Erythroblast (primary cell): Measurements from ENCODE around the gene TMIE.

Experiments used
- DNase-seq, 2 experiments: peaks; one replicate each; lab custom pipeline; 2025; lab: John Stamatoyannopoulos, UW
- GATA1 ChIP-seq: IDR thresholded peaks from 2 replicates; pipeline ENCODE4 v1.6.1; 2011; ENCODE audit warnings: low read depth, mild to moderate bottlenecking, control low read depth, low read length, moderate library complexity
- POLR2A ChIP-seq: IDR thresholded peaks from 2 replicates; pipeline ENCODE4 v1.6.1; 2011; ENCODE audit warnings: mild to moderate bottlenecking, low read length

TMIE gene

DNA sequence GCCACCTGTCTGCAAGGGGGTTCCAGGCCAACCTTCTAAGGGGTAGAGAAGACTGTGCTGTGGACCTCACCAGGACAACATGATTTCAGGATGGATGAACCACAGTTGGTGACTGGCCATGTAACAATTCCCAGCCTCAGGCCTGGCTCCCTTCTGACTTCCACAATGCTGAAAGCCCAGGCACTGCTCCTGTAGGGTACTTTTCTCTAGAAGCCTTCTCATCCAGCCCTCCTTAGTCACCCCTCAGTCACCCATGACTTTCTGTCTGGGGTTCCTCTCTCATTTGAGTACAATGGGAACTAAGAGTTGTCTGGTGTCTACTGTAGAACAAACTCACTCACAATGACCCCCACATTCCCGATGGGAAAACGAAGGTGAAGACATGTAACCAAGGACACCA, 16.3 kb upstream of the TMIE start:
- DNase-seq: no peak
- TF ChIP-seq POLR2A (no peak), GATA1 (no peak)

DNA sequence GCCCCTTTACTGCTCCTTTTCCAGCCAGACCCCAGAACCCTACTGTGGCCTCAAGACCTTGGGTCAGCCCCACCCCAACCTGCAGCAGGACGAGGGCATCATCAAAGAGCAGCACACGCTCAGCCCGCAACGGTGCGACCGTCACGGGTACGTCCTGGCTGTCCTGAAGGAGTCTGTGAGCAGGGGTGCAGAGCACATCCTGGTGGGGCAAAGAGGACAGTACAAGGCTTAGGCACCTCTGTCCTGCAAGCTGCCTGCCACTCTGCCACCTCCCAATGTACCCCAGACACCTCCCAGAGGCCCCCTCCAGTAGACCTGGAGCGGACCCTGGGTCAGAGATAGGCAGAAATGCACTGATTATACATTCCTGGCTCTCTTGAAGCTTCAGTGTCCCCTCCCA, 15.7 kb upstream of the TMIE start:
- TF ChIP-seq GATA1: no peak
- no peak for TF ChIP-seq POLR2A
- no peak for DNase-seq

DNA sequence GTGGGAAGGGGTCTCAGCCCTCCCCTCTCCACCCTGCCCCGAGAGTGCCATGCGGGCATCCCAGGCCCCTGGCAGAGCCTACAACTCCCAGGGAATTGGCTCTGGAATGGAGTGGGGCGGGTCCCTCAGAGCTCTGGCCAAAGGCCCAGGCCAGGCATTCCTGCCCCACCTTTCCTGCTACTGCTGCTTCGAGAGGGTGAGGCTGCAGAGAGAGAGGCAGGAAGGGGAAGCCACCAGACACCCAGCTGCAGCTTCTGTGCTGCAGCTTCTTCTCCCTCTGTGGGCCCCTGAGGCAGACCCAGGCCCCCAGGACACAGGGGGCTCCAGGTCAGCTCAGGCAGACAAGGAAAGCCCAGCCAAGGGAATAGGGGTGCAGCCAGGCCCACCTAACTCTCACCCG, 10.4 kb upstream of the TMIE start:
- DNase-seq: no peak
- no peak for TF ChIP-seq GATA1
- TF ChIP-seq POLR2A: no peak

DNA sequence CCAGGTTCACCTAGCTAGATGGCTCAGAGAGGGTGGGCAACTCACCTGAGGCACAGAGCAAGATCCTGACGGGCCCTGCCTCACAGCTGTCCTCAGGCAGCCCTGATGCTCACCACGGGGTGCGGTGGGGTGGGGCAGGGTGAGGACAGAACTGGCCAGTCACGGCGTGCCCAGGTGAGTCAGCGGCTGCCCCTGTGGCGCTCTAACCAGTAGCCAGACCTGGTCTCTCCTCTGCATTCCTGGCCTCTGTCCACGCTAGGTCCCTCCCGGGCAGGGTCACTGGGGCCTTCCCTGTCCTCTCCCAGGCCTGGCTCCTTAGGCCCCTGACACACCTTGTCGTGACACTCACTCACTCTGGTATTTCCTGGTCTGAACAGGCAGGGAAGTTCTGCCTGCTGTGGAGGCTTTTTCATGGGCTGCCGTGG, 8.6 kb upstream of the TMIE start:
- no peak for DNase-seq
- no peak for TF ChIP-seq POLR2A
- no peak for TF ChIP-seq GATA1

GRCh38 chr3:46693038-46693891, 7.9 kb upstream of the TMIE start, which contains the start of gene ALS2CL:
ALS2CL (minus strand) TSS chr3:46693679; CDS start chr3:46689440, 4,239 bp downstream.
- TF ChIP-seq GATA1: no peak
- no peak for TF ChIP-seq POLR2A
- DNase-seq: peak; percentile 20 to 55

DNA sequence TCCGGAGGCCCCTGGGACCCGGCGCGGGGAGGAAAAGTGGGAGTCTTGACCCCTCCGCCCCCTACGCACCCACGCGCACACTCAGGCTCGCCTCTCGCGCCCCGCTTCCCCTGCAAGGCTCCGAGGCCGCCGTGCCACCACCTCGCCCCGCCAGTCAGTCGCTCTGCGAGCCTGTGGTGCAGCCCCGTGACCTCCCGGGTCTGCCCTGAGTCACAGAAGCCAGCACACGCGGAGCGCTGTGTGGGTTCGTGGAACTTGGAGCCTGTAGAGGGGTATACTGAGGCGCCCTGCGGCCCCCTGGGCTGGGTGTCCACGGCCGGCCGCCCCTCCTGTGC, 7.3 kb upstream of the TMIE start:
- no peak for TF ChIP-seq GATA1
- TF ChIP-seq POLR2A: no peak
- DNase-seq: no peak

DNA sequence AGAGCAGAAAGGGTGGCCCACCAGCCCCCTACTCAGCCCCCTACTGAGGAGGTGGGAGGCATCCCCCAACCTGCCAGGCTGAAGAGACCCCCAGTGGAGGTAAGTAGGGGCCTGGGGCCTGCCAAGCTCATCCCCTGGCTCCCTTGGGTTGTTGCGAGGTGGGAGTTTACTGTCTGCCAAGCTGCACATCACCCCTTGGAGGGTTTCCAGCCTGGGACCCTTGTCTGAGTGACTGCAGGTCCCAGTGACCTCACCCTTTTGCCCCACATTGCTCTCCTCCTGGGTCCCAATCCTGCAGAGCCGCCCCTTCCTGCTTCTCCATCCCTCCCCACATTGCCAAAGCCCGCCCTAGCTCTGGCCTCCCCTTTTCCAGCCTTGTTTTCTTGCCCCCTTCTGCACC, 6.7 kb upstream of the TMIE start:
- TF ChIP-seq GATA1: no peak
- no peak for TF ChIP-seq POLR2A

DNA sequence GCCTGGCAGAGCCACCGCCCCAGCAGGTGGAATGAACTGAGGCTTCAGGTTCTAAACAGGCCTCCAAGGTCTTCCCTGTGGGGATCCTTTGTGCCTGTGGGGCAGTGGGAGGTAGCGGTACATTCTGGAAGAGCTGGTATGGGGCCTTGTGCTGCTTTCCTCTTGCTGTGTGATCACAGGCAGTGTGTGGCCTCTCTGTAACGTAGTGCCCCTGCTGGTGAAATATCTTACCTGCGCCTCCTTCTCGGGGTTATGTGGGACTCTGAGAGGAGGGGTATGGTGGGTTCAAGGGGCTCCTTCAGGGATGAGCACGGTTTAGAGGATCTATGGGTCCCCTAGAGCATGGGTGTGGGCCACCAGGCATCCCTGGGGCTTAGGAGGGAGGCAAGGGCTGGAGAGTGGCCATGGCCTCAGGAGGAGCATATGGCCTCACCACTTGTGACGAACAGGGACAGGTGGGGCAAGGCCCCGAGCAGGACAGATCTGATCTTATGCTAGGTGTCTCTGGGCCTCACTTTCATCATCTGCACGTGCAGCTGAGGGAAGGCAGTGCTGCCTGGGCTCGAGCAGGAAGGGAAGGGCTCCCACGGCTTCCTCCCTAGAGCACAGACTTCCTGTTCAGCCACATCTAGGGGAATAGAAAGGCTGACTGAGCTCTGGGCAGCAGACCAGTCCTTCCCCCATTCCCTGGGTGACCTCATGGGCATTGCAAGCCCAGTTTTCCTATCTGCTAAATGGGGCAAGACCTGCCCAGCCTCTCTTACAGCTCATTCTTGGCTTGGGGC, 5.8 kb upstream of the TMIE start:
- TF ChIP-seq POLR2A (no peak), GATA1 (no peak)

More for the DNA sequence above, 6.7 kb upstream of the TMIE start:
- DNase-seq: no peak

GRCh38 chr3:46695962-46696894, 5.0 kb upstream of the TMIE start:
- no peak for TF ChIP-seq POLR2A
- TF ChIP-seq GATA1: no peak
- no peak for DNase-seq

More for the DNA sequence above, 5.8 kb upstream of the TMIE start:
- DNase-seq: peak; percentile 18 to 25

DNA sequence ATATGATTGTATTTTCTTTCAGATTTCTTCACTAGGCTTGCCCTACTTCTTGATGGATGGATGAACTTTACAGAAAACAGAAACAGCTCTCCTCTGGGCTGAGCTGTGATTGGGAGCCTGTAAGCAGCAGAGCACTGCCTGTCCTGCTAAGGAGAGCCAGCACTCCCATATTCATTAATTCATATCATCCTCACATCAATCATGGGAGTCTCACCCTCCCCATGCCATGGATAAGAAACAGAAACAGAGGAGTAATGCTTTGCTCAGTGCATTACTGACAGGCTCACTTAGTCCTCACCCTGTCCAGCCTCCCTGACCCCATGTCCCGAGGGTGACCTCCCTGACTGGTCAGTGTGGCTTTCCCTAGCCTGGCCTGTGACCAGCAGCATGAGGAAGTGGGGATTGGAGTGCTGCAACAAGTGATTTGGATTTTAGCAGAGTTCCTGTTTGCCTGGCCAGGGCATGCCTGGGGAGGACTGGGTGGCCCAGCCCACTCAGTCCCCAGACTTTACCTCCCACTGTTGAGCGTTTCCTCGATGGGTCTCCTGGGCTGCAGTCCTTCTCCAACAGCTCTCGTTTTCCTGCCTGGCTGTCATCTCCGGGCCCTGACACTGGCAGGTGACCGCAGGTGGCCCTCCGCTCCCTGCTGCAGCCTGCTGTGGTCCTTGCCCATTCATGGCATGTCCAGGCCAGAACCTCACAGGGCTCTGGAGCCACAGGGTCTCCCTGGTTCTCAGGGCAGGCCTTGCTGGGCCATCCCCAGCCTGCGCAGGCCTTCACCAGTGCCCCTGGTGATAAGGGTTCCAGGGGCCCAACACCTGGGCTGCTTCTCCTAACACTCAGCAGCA, 1.3 kb upstream of the TMIE start:
- DNase-seq: no peak
- no peak for TF ChIP-seq GATA1
- no peak for TF ChIP-seq POLR2A

- no peak for DNase-seq
- TF ChIP-seq POLR2A: no peak
- no peak for TF ChIP-seq GATA1
Observed at GRCh38 chr3:46700772-46701171, 420 bp upstream of the TMIE start.

- no peak for DNase-seq
- no peak for TF ChIP-seq POLR2A
- TF ChIP-seq GATA1: no peak
Observed at GRCh38 chr3:46702246-46703012, 1.2 kb downstream of the TMIE start.
